Ectodermal cell (in vitro differentiated cells): ENCODE measurements around the gene RARA.

Experiments used
- H3K27ac ChIP-seq: 2 replicates; pipeline ENCODE4 v1.7.0; 2013; ENCODE audit warnings: mild to moderate bottlenecking, low read depth, low read length; ENCODE audit not compliant: insufficient read depth, poor library complexity, severe bottlenecking
- H3K27me3 ChIP-seq: 2 replicates; pipeline ENCODE4 v1.7.0; 2013; ENCODE audit warnings: mild to moderate bottlenecking, low read length; ENCODE audit not compliant: insufficient read depth, control insufficient read depth, poor library complexity, severe bottlenecking
- H3K36me3 ChIP-seq: one replicate; pipeline ENCODE4 v1.7.0; 2013; ENCODE audit warnings: low read length; ENCODE audit not compliant: control insufficient read depth, insufficient read depth
- H3K4me1 ChIP-seq: one replicate; pipeline ENCODE4 v1.7.0; 2013; ENCODE audit warnings: low read length; ENCODE audit not compliant: control insufficient read depth, insufficient read depth
- H3K4me3 ChIP-seq: 2 replicates; pipeline ENCODE4 v1.7.0; 2013; ENCODE audit warnings: low read depth, low read length, control low read depth; ENCODE audit not compliant: insufficient read depth
- H3K9me3 ChIP-seq: 2 replicates; pipeline ENCODE4 v1.7.0; 2013; ENCODE audit warnings: mild to moderate bottlenecking, low read length, moderate library complexity; ENCODE audit not compliant: control insufficient read depth
- WGBS, 2 experiments: methylation state at CpG; one replicate each; pipeline ENCODE4 v1.1.7; 2013; ENCODE audit warnings: missing lambda C conversion rate in 2 of 2; 5-methylcytosine and 5-hydroxymethylcytosine counted together

Gene RARA

DNA sequence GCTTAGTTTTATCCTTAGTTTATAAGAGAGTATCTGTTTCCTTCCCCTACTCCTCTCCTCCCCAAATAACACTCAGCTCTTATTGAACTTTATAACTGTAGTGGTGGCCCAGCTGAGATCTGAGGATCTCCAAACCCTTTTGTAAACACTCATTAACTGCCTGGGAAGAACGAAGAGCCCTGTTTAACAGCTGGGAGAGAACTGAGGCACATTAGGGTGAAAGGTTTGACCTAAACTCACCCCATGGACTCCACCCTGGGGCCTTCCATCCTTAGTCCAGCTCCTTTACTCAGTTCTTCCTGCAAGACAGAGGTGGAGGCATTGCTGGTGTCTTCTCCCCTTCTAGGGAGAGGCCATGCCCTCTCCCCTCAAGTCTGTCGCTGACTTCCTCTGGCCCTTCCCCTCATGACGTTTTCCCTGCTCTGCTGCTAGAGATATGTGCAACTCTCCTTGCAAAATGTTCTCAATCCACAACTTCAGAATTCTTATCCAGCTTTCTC lies 1.2 kb upstream of the RARA start:
- no peaks in the 10 kb centered on the region for H3K27me3 ChIP-seq
- H3K4me3 ChIP-seq, result no peak overlapping the region
- peaks cover 55% of the 10 kb centered on the region for H3K4me1 ChIP-seq
- WGBS, 2 experiments, result 47 to 51% methylated on average over 3 of the region's 3 CpGs
- no peaks in the 10 kb centered on the region for H3K9me3 ChIP-seq
- H3K36me3 ChIP-seq, result peaks cover 3% of the 10 kb centered on the region
- H3K27ac ChIP-seq, result peak overlapping the region; percentile 1

DNA sequence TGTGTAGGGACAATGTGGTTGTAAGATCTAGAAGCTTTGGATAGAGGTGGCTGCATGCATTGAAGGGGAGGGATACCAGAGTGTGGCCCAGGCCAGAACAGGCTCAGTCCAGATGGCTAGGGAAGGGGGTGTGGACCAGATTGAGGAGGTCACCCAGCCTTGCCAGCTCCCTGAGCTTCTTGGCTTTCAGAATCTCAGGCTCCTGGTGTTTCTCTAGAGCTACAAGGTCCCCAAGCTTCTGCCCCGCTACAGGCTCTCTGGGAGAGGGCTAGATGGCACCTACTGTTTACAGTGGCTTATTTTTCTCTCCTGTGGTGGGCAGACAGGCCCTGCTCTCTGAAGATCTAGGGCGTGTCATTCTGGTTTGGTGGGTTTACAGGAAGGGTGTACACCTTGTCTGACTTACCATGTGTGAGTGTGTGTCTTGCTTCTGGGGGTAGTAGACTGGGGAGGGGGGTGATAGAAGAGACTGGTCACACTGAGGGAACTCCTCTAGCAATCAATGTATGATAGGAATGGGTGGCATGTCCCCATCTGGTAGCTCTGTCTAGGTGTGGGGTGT lies 1.1 kb downstream of the RARA start:
- H3K4me3 ChIP-seq, result peak overlapping the region; percentile 68

DNA sequence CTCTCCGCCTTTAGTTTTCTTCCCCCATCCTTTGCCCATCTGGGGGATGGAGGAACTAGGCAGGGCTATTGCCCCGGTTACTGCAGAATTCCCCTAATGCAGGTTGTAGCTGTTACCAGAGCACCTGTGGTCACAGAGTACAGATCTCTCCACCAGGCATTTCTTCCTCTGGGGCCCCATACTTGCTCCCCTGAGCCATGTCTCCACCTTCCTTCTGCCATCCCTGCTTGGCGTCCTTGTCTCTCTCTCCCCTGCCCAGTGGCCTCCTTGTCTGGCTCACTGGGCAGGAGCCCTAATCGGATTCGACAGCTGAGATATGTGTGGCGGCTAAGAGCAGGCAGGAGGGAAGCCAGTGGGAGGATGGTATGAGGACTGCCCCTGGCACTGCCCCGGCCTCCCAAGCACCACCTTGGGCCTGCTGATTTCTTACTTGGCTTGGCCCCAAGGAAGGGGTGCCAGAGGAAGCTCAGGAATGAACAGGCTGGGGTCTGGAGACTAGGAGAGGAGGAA lies 2.0 kb downstream of the RARA start:
- H3K27me3 ChIP-seq, result peaks cover 6% of the 10 kb centered on the region
- no peak overlapping the region for H3K27ac ChIP-seq
- 80 to 86% methylated on average over 7 of the region's 7 CpGs for WGBS, 2 experiments
- no peaks in the 10 kb centered on the region for H3K36me3 ChIP-seq
- no peaks in the 10 kb centered on the region for H3K9me3 ChIP-seq
- no peak overlapping the region for H3K4me3 ChIP-seq
- H3K4me1 ChIP-seq, result peaks cover 78% of the 10 kb centered on the region

More for the DNA sequence above, 1.1 kb downstream of the RARA start:
- WGBS, 2 experiments, result 92 to 94% methylated on average over 2 of the region's 2 CpGs
- Histone ChIP-seq H3K27ac (no peak overlapping the region), H3K27me3 (no peaks in the 10 kb centered on the region), H3K9me3 (no peaks in the 10 kb centered on the region), H3K4me1 (peaks cover 70% of the 10 kb centered on the region), H3K36me3 (no peaks in the 10 kb centered on the region)

DNA sequence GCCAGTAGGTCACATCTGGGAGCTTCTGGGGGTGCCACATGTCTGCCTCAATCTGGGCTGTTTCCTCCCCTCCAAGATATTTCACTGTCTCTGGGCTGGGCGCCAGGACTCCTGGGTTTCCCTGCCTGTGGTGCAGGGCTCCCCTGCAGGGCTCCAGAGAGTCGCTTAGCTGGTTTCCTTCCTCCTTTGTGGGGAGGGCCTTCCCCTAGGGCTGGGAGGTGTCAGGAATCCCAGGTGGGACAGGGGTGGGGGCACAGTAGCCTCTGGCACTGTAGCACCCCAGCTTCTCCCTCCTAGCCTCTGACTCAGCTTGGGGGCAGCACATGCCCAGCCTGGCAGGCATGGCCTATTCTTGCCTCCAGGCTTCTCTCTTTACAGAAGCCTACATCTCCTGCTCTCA lies 2.6 kb downstream of the RARA start:
- 83 to 87% methylated on average over 2 of the region's 2 CpGs for WGBS, 2 experiments
- peaks cover 13% of the 10 kb centered on the region for H3K27me3 ChIP-seq
- H3K36me3 ChIP-seq, result no peaks in the 10 kb centered on the region
- peaks cover 78% of the 10 kb centered on the region for H3K4me1 ChIP-seq
- no peaks in the 10 kb centered on the region for H3K9me3 ChIP-seq
- no peak overlapping the region for H3K27ac ChIP-seq
- H3K4me3 ChIP-seq, result no peak overlapping the region

DNA sequence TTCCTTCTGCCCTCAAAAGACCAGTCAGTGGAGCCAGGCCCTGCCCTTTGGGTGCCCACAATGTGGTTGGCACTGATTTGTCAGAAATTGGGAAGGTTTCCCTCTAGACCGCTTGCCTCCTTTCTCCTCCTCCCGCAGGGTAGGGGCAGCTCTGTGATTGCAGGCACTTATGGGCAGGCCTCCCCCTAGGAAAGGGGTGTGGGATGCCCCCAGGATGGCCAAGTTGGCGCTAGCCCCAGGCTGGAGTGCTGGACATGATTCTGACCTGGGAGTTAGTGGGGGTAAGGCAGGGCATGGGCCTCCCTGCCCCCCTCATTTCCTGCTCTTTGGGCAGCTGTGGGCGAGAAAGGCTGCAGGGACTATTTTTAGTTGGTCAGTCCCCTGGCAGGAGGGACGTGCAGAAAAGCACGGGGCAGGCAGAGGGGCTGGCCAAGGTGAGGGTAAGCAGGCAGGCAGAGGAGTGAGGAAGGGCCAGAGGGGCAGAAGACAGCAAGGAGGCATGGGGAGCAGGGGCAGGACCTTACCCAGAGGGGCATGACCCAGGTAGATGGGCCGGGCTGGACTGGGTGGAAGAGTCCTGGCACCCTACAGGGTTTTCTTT lies 3.3 kb downstream of the RARA start:
- no peak overlapping the region for H3K27ac ChIP-seq
- H3K9me3 ChIP-seq, result no peaks in the 10 kb centered on the region
- H3K4me3 ChIP-seq, result no peak overlapping the region
- H3K36me3 ChIP-seq, result no peaks in the 10 kb centered on the region
- H3K27me3 ChIP-seq, result peaks cover 19% of the 10 kb centered on the region
- peaks cover 79% of the 10 kb centered on the region for H3K4me1 ChIP-seq
- WGBS, 2 experiments, result 73 to 74% methylated on average over 7 of the region's 7 CpGs

DNA sequence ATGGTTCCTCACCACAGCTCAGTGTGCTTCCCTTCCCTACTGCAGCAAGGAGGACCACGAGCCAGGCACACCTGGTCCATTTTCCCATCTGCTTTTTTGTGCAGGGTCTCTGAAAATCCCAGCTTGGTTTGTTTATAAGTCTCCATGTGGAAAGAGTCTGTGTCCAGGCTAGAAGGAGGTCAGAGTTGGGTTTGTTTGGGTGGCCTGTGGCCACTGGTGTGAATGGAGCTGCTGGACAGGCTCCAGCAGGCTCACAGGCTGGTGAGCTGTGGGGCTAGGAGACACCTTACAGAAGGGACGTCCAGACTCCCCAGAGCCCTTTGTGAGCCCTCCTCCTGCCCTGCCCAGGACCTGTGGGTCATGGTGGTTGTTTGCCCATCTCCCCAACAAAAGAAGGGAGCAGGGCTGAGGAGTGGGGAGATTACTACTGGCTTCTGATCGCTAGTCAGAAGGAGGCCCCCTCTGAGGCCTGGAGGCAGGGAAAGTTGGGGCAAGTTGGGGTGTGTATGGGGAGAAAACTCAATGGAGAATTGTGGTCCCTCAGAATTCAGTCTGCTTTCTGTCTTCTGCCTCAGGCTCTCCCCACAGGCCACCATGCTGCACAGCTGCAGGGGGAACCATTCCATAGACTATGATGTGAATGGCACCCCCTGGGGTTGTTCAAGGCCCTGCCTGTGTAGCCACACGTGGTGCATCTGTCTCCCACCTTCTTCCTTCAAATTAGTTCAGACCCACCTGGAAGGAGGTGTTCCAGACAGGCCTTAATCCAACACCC lies 4.1 kb downstream of the RARA start:
- 69 to 73% methylated on average over 4 of the region's 4 CpGs for WGBS, 2 experiments
- Histone ChIP-seq H3K9me3 (no peaks in the 10 kb centered on the region), H3K36me3 (no peaks in the 10 kb centered on the region), H3K27ac (no peak overlapping the region), H3K4me1 (peaks cover 71% of the 10 kb centered on the region), H3K27me3 (peaks cover 25% of the 10 kb centered on the region), H3K4me3 (no peak overlapping the region)

DNA sequence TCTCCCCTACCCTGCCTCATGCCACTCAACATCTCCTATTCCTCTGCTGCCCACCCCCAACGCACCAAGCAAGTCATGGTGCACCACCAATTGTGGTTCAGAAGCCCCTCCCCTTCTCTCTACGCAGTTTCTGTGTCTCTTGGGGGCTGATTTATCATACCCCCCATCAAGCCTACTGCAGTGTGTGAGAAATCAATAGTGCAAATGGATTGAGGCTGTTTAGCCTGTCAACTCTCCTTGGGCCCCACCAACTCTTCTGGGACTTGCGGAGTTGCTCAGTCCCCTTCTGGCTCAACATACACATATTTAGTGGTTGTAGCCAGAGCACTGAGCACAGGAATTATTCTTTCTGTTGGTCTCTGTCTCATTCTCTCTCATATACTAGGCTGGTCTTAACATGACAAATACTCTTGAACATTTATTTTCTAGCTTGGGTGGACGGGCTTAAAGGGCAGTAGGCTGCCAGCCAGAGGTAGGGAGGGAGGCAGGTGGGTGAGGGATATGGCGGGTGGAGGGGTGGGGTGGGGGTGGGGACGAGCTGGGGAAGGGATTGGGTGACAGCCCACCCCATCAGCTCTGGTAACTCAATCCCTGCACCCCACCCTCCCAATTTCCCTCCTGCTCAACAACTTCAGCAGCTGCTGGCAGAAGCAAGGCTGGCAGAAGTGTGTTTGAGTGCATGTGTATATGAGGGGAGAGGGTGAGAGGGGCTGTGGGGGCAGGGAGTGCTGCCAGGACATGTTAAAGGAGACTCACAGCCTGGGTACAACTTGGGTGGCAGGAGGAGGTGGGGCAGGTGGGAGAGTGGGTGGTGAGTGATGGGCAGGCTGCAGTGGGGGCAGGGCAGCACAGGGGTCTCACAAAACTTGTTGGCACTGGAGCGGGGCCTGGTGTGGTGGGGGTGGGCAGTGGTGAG lies 4.9 kb downstream of the RARA start:
- no peak overlapping the region for H3K4me3 ChIP-seq
- peaks cover 69% of the 10 kb centered on the region for H3K4me1 ChIP-seq
- H3K27me3 ChIP-seq, result peaks cover 33% of the 10 kb centered on the region
- H3K36me3 ChIP-seq, result no peaks in the 10 kb centered on the region
- H3K9me3 ChIP-seq, result no peaks in the 10 kb centered on the region
- WGBS, 2 experiments, result 71 to 72% methylated on average over 5 to 6 of the region's 7 CpGs
- H3K27ac ChIP-seq, result no peak overlapping the region

DNA sequence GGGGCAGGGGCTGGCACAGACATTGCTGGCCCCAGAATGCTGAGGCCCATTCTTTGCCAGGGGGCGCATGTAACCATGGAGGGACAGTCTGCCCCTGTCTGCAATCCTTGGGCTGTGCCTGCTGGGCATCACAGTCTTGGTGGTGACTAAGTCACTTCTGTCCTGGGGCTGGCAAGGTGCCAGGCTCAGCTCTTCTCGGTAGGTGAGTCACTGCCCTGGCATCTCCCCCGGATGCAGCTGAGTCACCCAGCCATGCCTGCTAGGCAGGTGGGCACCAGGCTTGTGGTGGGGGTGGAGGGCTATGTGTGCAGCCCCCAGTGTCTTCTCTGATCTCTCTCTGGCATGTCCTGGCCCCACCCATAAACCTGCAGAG lies 5.6 kb downstream of the RARA start:
- H3K4me3 ChIP-seq, result no peak overlapping the region
- H3K4me1 ChIP-seq, result peaks cover 71% of the 10 kb centered on the region
- peaks cover 37% of the 10 kb centered on the region for H3K27me3 ChIP-seq
- H3K9me3 ChIP-seq, result no peaks in the 10 kb centered on the region
- 87 to 88% methylated on average over 3 of the region's 3 CpGs for WGBS, 2 experiments
- no peaks in the 10 kb centered on the region for H3K36me3 ChIP-seq
- H3K27ac ChIP-seq, result no peak overlapping the region

DNA sequence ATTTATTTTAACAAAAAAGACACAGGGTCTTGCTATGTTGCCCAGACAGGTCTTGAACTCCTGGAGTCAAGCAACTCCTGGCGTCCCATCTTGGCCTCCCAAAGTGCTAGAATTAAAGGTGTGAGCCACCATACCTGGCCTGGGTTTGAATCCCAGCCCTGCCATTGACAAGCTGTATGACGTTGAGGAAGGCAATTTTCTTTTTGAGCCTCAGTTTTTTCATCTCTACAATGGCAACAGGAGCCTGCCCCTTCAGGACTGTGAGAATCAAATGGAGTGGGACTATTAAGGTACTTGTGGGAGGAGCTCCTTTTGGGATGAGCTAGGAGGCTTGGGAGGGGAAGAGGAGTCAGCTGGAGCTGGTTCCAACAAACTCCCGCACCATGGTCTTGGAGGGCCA lies 6.2 kb downstream of the RARA start:
- Histone ChIP-seq H3K4me3 (no peak overlapping the region), H3K36me3 (no peaks in the 10 kb centered on the region), H3K4me1 (peaks cover 70% of the 10 kb centered on the region), H3K27ac (no peak overlapping the region), H3K27me3 (peaks cover 37% of the 10 kb centered on the region), H3K9me3 (no peaks in the 10 kb centered on the region)
- 88 to 93% methylated on average over 3 of the region's 3 CpGs for WGBS, 2 experiments
